DND-41 (cell line): ENCODE measurements around the gene MTFR1L.

ENCODE experiments used
- EZH2 ChIP-seq: IDR thresholded peaks from 3 replicates; pipeline ENCODE4 v1.6.1; 2012; ENCODE audit warnings: borderline replicate concordance, low read depth, mild to moderate bottlenecking, moderate library complexity, low read length, inconsistent platforms; ENCODE audit not compliant: severe bottlenecking
- TF ChIP-seq, protein P1 (sequence below): IDR thresholded peaks from 2 replicates; pipeline ENCODE4 v1.5.1; 2012; ENCODE audit warnings: borderline replicate concordance, low read length, moderate library complexity, mild to moderate bottlenecking; ENCODE audit not compliant: poor library complexity, severe bottlenecking; ENCODE audit errors: extremely low read depth

DNA sequence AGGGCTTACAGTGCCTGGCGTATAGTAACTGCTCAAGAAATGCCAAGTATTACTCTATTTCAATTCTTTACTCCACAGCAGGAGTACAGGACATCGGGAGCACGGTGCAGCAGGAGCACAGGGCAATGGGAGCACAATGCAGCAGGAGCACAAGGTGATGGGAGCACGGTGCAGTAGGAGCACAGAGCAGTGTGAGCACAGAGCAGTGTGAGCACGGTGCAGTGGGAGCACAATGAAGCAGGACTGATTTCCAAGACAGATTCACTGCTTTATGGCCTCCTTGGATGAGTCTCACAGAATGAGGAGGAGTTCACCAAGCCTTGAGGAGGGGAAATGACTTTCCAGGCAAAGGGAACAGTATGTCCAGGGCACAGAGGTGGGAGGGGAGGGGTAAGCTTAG, 60.8 kb downstream of the MTFR1L start:
- TF ChIP-seq, protein P1, sequence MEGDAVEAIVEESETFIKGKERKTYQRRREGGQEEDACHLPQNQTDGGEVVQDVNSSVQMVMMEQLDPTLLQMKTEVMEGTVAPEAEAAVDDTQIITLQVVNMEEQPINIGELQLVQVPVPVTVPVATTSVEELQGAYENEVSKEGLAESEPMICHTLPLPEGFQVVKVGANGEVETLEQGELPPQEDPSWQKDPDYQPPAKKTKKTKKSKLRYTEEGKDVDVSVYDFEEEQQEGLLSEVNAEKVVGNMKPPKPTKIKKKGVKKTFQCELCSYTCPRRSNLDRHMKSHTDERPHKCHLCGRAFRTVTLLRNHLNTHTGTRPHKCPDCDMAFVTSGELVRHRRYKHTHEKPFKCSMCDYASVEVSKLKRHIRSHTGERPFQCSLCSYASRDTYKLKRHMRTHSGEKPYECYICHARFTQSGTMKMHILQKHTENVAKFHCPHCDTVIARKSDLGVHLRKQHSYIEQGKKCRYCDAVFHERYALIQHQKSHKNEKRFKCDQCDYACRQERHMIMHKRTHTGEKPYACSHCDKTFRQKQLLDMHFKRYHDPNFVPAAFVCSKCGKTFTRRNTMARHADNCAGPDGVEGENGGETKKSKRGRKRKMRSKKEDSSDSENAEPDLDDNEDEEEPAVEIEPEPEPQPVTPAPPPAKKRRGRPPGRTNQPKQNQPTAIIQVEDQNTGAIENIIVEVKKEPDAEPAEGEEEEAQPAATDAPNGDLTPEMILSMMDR, result no peak
- no peak for TF ChIP-seq EZH2
